Islet of Langerhans (tissue), 1 donor: ENCODE results near the gene CIART.
A peak's percentile ranks its signal among the peaks of the same experiment; 100 is the strongest.
"Not testable (repeated sequence)": the region's sequence is repeated elsewhere in the genome, so short reads cannot be mapped to it uniquely, and the experiment has no call there.

Experiments
- FAIRE-seq: peaks from one replicate; lab custom pipeline; 2011; peaks lifted over from hg19 to GRCh38; lab: Jason Lieb, UNC

Gene CIART, protein sequence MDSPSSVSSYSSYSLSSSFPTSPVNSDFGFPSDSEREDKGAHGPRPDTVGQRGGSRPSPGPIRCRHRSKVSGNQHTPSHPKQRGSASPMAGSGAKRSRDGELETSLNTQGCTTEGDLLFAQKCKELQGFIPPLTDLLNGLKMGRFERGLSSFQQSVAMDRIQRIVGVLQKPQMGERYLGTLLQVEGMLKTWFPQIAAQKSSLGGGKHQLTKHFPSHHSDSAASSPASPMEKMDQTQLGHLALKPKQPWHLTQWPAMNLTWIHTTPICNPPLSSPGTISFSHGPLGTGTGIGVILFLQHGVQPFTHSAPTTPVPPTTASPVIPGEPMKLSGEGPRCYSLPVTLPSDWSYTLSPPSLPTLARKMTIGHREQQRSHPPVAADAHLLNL

DNA sequence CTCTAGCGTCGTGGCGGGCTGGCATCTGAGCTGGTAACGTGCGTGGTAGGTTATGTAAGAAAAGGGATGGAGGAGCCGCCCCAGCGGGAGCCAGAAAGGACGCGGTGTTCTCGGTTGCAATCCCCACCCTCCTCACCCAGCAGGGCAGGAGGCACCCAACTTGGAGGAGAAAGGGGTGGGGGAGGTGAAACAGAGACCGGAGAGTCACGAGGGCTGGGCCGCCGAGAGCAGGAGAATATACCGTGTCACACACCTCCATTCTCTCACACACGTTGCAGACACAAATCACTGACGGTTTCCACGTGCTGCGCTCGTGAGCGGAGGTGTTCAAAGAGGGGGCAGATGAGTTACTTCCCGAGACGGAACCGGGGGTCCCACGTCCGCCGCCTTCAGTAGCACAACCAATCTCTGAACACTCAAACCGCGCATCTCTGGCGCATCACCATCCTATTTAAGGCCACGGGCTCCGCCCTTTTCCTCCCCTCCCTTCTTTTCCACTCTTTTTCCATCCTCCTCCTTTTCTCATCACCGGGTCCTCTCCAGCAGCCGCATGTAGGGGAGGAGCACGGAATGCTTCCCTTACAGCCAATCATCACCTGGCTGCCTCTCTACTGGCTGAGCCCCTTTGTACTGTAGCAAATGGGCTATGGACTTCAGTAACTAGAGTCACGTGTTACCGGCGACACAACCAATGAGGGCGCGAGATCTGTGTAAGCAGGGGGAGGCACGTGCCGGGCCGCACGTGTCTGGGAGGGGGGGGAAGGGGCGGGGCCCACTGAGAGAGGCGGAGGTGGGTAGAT lies at the start of gene CIART:
Gene CIART (plus strand): TSS at position 797 of the 800 bp plus-strand sequence. CDS start 714 bp downstream, outside the sequence.
- FAIRE-seq, result peak; percentile 100

DNA sequence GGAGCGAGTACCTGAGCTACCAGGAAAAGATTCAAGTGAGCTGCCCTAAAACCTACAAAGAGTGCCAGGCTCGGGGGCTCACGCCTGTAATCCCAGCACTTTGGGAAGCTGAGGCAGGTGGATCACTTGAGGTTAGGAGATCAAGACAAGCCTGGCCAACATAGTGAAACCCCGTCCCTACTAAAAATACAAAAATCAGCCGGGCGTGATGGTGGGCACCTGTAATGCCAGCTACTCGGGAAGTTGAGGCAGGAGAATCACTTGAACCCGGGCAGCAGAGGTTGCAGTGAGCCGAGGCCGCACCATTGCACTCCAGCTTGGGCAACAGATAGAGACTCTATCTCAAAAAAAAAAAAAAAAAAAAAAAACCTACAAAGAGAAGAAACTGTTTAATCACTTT lies 49.4 kb upstream of the CIART start:
- FAIRE-seq, result not testable (repeated sequence)

DNA sequence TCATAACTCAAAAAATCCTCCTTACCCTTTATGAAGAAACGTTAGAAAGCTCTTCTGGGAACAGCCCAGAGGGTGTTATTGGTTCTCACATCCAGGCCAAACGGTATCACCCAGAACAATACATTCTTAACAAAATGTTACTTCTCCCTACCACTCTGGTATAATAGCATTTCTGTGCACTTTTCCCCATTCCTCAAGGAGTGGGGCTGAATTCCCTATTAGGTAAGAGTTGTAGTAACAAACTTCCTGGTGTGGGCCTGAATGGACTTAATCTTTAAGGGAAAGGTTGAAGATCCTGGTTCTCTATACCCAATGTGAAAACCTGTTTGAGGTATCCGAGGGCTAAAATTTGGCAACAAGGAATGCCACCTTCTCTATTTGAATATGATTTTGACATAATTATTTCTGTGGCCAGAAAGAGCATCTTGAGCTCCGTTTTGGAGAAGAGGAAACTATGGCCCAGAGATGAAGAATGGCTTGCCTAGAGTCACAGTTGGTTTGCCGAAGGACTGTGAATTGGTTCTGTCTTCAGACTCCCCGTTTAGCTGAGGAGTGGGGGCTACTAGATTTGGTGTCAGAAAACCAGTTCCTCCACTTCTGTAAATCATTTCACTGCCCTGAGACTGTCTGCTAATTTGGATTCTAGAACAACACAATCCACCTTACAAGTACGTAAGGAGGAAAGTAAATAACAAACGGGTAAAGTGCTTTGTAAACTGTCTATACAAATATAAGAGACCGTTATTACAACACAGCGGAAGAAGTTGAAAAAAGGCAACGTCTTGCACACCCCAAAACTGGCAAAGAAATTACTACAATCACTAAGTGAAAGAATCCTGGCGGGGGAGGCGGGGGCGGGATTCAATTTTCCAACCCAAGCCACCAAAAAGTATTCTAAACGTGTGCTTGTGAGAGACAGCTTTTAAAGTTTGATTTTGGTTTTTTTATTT lies 48.7 kb upstream of the CIART start:
- FAIRE-seq, result no peak

DNA sequence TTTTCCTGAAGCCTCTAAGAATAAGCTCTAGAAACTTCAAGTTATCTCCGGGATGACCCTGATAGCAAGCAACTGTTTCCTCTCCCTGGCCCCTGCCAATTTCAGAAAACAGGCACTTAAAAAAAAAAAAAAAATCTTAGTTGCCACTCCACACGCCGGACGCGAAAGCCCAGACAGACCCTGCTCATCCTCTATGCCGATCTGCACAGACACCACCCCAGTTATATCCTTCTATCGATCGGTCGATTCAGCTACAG lies 48.1 kb upstream of the CIART start:
- FAIRE-seq, result no peak

DNA sequence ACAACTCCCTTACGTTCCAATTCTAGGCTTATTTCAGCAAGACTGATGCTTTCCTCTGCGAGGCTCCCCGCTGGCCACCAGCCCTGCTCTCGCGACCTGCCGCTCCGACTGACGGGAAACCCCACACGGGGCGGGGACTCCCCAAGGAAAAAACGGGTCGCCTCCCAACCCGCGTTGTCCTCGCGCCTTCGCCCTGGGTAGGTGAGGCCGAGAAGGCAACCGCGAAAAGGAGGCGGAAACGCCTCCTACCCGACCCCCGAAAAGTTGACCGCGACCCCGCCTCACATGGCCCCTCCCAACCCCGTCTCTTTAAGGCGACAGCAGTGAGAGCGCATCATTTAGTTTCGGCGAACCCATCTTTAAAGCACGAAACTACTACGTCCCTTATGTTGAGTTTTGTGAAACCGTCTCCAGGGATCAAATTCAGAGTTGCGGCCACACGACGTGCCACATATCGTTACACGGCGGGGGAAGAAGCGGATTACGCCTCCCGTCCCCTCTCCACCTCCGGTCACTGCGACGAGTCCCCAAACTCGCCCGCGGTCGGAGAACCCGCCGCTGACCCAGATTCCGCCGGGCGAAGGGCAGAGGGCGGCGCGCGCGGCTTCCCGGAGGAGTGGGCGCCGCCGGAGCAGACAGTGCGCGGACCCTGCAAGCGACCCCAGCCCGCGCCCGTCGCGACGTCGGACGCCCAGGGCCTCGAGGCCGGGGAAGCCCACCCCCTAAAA lies 47.6 kb upstream of the CIART start:
- FAIRE-seq, result no peak

DNA sequence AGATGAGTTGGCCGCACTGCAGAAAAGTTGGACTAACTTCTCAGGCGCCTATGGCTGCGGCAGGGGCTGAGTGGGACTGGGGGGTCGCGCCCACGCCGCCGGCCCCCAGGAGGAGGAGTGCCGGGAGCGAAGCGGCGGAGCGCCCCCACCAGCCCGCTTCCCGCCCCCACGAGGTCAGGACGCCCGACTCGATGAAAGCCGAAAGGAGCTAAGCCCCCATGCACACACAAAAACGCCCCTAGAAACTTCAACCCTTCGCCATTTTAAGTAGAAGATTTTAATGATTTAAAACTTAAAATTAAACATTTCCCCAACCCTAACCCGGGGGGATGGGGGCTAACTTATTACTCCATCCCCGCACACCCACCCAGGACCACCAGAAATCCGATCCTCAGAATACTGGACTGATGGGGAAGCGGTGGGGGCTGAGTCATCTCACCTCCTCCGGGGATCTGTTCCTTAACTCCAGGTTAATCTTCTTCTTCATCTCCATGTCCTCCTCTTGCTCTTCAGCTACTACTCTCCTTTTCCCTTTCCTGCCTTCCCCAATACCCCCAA lies 47.0 kb upstream of the CIART start:
- no peak for FAIRE-seq

DNA sequence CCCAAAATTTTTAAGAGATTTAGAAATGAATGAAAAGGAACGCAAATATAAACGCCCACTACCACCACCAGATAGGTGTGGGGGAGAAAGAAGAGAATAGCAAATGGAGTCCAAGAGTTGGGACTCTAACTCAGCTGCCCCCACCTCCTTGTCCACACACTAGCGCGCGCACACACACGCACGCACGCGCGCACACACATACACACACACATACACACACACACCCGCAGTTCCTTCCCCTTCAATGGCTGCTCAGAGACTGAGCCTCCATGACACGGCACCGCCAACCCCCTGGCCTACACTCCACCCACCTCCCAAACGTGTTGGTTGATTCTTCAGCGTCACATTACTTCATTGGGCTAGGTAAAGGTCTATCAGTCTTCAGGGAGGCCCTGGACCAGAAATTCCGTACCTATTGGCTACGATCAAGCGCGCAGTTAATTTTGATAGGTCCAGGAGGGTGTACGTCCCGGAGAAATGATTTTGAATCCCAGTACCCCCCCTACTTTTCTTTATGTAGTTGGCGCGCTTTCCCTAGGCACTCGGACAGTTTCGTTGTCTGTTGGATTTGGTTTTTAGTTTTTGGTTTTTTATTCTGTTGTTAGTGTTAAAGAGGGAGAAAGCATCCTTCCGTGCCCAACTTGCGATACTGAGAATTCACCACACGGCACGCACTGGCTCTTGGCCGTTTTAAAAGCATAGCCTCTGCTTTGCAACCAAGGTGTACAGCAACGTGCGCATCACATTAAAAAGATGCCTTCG lies 46.3 kb upstream of the CIART start, which contains the start of gene ANP32E:
Gene ANP32E (minus strand): TSS at position 261 of the 762 bp plus-strand sequence. CDS start 326 bp downstream, outside the sequence.
- FAIRE-seq, result peak; percentile 98

DNA sequence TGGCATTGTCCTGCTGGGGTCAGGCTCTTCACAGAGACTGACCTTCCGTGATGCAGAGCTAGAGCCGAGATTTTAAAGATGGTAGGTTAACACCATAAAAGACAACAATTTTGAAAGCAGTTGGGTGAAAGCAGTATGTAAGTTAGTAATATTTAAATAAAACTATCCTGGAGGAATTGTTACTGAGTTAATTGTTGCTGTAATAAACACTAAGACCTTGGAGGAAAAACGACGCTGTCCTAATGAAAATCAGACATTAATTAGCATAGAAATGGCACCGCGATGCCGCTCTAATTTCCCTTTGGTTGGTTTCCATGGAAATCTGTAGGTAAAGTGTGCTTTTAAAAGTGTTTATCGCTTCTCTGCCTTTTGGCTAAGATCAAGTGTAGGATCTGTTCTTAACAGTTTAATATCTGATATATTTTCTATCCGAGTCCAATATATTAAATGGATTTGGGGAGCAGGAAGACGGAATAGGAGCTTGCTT lies 45.7 kb upstream of the CIART start:
- no peak for FAIRE-seq

DNA sequence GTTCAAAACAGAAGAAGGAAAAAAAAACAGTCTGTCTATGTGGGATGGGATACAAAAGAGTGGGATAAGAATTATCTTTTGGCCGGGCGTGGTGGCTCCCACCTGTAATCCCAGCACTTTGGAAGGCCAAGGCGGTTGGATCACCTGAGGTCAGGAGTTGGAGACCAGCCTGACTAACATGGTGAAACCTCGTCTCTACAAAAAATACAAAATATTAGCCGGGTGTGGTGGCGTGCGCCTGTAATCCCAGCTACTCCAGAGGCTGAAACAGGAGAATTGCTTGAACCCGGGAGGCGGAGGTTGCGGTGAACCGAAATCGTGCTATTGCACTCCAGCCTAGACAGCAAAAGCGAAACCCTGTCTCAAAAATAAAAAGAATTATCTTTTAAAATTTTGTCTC lies 45.2 kb upstream of the CIART start:
- not testable (repeated sequence) for FAIRE-seq

DNA sequence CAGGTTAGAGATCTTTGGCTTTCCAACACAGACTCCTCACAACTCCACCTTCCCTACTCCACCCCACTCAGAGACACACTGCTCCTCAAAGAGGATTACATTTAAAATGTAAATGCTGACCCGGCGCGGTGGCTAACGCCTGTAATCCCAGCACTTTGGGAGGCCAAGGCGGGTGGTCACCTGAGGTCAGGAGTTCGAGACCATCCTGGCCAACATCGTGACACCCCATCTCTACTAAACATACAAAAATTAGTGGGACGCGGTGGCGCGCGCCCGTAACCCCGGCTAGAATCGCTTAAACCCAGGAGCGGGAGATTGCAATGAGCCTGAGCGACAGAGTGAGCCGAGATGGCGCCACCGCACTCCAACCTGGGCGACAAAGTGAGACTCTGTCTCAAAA lies 44.6 kb upstream of the CIART start:
- FAIRE-seq, result no peak

DNA sequence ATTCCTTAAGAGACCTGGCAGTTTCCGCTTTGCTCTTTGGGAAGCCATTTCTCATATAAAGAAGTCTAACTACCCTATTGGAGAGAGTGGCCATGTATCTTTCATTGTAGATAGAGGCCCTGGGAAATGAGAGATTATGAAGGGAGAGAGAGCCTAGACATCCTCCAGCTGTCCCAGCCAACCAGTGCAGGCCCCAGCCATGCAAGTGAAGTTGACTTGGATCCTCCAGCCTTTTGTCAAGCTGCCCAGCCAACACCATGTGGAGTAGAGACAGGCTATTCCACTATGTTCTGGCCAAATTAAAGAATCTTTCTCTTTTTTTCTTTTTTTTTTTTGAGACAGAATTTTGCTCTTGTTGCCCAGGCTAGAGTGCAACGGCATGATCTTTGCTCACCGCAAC lies 39.4 kb upstream of the CIART start:
- no peak for FAIRE-seq

DNA sequence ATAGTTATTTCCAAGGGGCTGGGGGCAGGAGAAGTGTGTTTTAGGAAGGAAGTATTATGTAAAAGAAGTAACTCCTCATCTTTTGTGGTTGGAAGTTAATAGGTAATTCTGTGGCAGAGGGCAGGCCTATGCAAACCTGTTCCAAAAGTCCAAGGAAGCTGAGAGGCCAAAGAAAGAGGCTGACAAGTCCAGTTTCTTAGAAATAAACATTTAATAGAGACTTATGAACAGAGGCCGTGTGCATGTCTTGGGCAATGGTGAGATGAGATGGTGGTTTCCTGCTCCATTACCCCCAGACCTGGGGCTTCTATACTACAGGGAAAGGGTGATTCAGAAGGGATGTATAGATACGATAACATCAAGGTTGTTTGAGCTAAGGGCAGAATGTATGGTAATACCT lies 32.4 kb upstream of the CIART start:
- FAIRE-seq, result no peak

DNA sequence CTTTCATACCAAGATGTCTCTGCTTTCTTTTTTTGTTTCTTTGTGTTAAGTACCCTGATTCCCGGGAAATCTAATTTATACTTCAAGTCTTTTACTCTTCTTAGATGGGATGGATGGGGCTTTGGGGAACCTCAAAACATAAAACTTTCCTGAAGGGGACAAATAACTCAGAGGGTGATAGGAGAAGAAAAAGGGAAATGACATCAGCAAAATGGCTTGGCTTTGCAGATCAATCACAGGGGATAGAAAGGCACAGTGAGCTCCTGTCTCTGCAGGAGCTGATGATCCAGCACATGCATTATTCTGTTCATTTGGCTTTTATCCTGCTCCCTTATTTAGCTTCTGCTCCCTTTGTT lies 26.2 kb upstream of the CIART start:
- no peak for FAIRE-seq

DNA sequence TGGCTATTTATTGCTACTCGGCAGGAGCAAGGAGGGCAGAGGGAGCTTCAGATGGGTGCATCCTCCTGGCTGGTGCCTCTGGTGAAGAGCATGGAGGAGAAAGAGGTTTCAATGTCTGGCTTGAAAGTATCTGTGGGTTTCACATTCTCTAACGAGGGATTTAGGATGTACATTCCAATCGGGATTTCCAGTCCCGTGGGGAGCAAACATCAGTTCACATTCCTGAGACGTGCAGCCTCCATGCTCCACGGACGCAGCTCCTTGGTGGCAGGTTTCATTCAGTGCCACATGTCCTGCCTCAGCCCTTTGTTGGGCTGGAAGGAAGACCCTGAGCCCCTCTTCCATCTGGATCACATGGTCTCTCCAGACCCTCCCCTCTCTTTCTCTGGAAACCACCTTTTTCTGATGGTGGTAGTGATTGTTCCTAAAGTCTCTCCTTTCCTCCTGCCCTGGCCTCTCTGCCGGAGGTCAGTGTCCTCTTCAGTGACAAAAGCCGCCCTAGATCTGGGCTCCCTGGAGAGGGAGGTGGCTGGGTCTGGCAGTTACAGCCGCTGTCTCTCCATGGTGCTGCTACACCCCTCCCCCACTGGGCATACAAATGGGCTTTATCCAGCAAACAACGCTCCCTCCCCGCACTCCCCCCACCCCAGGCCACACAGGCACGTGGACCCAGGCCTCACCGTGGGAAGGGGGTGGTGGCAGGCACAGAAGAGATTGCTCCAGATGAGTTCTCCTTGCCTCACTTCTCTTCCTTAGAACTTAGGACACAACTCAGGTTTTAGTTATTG lies 25.6 kb upstream of the CIART start:
- FAIRE-seq, result no peak

DNA sequence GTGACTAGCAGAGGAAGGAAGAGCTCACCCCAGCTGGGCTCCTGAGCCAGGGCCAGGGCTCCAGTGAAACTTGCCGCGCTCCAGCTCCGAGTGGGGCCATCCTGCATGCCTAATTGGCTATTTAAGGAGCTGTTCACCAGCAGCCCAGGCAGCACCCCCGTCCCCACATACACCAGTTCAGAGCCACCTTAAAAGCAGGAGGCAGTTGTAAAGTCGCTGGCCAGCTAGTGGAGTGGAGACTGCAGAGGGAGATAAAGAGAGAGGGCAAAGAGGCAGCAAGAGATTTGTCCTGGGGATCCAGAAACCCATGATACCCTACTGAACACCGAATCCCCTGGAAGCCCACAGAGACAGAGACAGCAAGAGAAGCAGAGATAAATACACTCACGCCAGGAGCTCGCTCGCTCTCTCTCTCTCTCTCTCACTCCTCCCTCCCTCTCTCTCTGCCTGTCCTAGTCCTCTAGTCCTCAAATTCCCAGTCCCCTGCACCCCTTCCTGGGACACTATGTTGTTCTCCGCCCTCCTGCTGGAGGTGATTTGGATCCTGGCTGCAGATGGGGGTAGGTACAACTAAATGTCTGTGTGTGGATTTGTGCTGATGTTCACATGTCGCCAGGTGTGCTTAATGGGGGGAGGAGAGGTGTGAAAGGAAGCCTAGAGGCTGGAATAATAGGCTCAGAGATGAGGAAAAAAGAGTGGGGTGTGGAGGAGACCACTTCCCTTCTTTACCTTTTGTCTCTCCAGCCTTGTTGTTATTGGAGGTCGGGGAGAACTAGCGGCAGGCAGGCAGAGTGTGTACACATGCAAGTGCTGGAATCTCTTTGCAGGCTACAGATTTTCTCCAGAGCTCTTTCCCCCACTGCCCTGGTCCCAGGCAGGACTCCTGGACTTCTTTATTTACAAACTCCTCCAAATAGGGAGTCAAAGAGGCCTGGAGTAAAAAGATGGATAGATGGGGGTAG lies 24.4 kb upstream of the CIART start, which contains the start of gene CA14:
Gene CA14 (plus strand): TSS at position 151 of the 962 bp plus-strand sequence. CDS start 355 bp downstream, at position 506.
- no peak for FAIRE-seq

DNA sequence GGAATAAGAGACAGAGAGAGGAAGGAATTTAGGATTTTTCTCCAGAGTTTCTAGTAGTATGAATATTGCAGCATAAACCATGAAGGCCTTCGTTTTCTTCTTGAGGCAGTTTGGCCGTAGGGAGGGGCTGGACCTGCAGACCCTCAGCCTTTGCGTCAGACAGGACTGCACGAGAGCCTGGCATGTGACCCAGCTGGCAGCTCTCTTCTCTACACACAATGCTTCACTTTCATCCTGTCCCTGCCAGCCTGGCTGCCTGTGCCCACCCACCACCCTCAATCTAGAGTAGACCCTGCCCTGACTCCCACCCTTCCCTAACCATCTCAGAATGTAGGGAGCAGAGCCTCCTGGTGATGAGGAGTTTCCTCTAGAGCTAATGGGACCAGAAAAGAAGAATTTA lies 23.1 kb upstream of the CIART start:
- FAIRE-seq, result no peak

DNA sequence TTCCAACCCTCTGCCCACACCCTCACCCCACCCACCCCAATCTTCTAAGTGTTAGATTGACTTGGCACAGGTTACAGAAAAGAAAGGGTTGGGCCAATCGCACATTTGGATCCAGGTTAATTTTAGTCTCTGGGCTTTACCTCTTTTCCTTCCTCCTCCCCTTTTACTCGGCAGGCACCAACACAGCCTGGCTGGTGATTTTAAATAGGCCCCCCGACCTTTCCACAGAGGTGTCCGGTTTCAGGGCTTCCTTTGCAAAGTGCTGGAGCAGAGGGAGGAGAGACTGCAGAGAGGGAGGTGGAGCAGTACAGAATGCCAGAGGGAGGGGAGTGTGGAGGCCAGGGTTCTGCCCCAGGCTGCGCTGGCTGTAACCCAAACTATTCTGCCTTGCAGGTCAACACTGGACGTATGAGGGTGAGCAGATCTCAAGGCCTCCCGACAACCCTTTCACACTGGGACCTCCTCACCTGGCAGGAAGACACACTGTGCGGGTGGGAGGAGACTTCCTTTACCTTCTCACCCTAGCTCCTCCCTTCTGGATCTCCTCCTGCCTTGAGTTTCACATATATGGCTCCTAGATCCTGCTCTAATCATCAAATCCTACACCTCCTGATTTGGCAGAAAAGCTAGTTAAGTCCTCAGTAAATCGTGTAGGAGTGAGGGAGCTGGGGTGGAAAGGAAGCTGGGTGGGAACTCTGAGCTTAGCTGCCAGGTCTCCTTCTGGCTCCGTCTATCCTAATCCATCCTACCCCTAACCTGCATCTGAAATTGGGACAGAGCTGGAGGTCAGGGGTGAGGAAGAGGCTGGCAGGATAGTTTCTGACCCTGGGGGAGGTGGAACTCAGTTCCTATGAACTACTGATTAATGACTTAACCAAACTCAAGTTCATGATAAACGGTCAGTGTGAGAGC lies 22.3 kb upstream of the CIART start:
- FAIRE-seq, result no peak
